B cell (primary cell): Measurements from ENCODE around the gene TOMM22.

Experiments used
- EZH2 ChIP-seq: IDR thresholded peaks from 2 replicates; pipeline ENCODE4 v1.6.1; 2012; ENCODE audit warnings: borderline replicate concordance, low read depth, mild to moderate bottlenecking, moderate library complexity, low read length; ENCODE audit not compliant: insufficient read depth, poor library complexity, severe bottlenecking
- TF ChIP-seq, protein P1 (sequence below): fragments of 200-600 bp; IDR thresholded peaks from one replicate; pipeline ENCODE4 v1.8.0; 2022; ENCODE audit warnings: antibody characterized with exemption, mild to moderate bottlenecking

DNA sequence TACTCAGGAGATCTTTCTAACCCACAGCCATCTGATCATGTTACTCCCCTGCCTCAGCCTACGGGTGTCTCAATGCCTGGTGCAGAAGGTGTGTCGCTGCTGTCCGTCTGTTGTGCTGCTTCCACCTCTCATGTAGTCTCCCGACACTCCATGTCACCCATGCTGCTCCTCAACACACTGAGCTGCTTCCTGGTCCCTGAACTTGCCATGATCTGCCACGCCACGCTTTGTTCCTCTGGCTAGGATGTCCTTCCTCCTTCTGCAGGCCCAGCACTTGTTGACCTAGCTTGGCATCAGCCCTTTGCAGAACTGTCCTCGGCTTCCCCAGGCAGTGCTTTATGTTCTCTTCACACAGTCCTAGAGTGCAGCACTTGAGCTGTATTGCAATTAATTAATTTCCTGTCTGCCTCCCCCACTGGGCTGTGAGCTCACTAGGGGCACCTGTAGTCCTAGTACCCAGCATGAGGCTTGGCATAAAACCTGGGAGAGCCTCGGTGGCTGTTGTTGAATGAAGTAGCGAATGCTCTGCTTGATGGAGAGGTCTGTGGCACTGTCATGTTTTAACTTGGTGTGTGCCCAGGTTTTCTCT lies 33.5 kb downstream of the TOMM22 start:
- TF ChIP-seq, protein P1, sequence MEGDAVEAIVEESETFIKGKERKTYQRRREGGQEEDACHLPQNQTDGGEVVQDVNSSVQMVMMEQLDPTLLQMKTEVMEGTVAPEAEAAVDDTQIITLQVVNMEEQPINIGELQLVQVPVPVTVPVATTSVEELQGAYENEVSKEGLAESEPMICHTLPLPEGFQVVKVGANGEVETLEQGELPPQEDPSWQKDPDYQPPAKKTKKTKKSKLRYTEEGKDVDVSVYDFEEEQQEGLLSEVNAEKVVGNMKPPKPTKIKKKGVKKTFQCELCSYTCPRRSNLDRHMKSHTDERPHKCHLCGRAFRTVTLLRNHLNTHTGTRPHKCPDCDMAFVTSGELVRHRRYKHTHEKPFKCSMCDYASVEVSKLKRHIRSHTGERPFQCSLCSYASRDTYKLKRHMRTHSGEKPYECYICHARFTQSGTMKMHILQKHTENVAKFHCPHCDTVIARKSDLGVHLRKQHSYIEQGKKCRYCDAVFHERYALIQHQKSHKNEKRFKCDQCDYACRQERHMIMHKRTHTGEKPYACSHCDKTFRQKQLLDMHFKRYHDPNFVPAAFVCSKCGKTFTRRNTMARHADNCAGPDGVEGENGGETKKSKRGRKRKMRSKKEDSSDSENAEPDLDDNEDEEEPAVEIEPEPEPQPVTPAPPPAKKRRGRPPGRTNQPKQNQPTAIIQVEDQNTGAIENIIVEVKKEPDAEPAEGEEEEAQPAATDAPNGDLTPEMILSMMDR: no peak
- TF ChIP-seq EZH2: no peak
